RPMI8226 (cell line): Measurements from ENCODE around the gene MMAB.
"Not testable (repeated sequence)": the region's sequence is repeated elsewhere in the genome, so short reads cannot be mapped to it uniquely, and the experiment has no call there.

ENCODE experiments used
- DNase-seq: peaks from one replicate; pipeline ENCODE4 v3.0.0-alpha.2; 2015

Gene MMAB

GRCh38 chr12:109573029-109573913 lies at the start of gene MMAB, which contains the start of gene MVK:
MMAB (minus strand) TSS chr12:109573504; CDS start chr12:109573480, 24 bp downstream.
MVK (plus strand) TSS chr12:109573794; CDS start chr12:109574823, 1,029 bp downstream.
- peak; percentile 99 for DNase-seq

- DNase-seq, result no peak
Observed at GRCh38 chr12:109621901-109622364, 48.6 kb upstream of the MMAB start.

- DNase-seq, result no peak
Observed at GRCh38 chr12:109621211-109621694, 47.9 kb upstream of the MMAB start.

- DNase-seq, result no peak
Observed at GRCh38 chr12:109619002-109619604, 45.8 kb upstream of the MMAB start.

- no peak for DNase-seq
Observed at GRCh38 chr12:109618082-109618481, 44.8 kb upstream of the MMAB start.

GRCh38 chr12:109617491-109617890 lies 44.2 kb upstream of the MMAB start:
- no peak for DNase-seq

GRCh38 chr12:109615556-109616229 lies 42.4 kb upstream of the MMAB start:
- no peak for DNase-seq

GRCh38 chr12:109613649-109614455 lies 40.5 kb upstream of the MMAB start:
- no peak for DNase-seq

GRCh38 chr12:109612975-109613502 lies 39.7 kb upstream of the MMAB start:
- peak; percentile 61 for DNase-seq

GRCh38 chr12:109612003-109612402 lies 38.7 kb upstream of the MMAB start:
- no peak for DNase-seq

GRCh38 chr12:109611223-109611622 lies 37.9 kb upstream of the MMAB start:
- DNase-seq, result no peak

GRCh38 chr12:109610523-109610922 lies 37.2 kb upstream of the MMAB start:
- no peak for DNase-seq

- peak; percentile 84 for DNase-seq
Observed at GRCh38 chr12:109609342-109609741, 36.0 kb upstream of the MMAB start.

- DNase-seq, result no peak
Observed at GRCh38 chr12:109608793-109609192, 35.5 kb upstream of the MMAB start.

- no peak for DNase-seq
Observed at GRCh38 chr12:109608270-109608669, 35.0 kb upstream of the MMAB start.

GRCh38 chr12:109607618-109608017 lies 34.3 kb upstream of the MMAB start:
- no peak for DNase-seq

- no peak for DNase-seq
Observed at GRCh38 chr12:109606320-109607028, 33.2 kb upstream of the MMAB start.

- no peak for DNase-seq
Observed at GRCh38 chr12:109605599-109606228, 32.4 kb upstream of the MMAB start.

- DNase-seq, result no peak
Observed at GRCh38 chr12:109605016-109605415, 31.7 kb upstream of the MMAB start.

- DNase-seq, result no peak
Observed at GRCh38 chr12:109604132-109604585, 30.9 kb upstream of the MMAB start.

- DNase-seq, result not testable (repeated sequence)
Observed at GRCh38 chr12:109602132-109602531, 28.8 kb upstream of the MMAB start.
